Neural progenitor cell (in vitro differentiated cells): ENCODE results near the gene PAM.

Experiments used
- CTCF ChIP-seq: fragments of 200-600 bp; sonication (generic); IDR thresholded peaks from 2 replicates; pipeline ENCODE4 v1.5.1; 2017; ENCODE audit warnings: antibody characterized with exemption, mild to moderate bottlenecking
- EZH2 ChIP-seq: fragments of 200-600 bp; sonication (generic); IDR thresholded peaks from 2 replicates; pipeline ENCODE4 v1.6.1; 2017; ENCODE audit warnings: antibody characterized with exemption, mild to moderate bottlenecking, moderate library complexity
- EZH2phosphoT487 ChIP-seq: fragments of 200-600 bp; sonication (generic); IDR thresholded peaks from 2 replicates; pipeline ENCODE4 v1.6.1; 2017; ENCODE audit warnings: antibody characterized with exemption

- TF ChIP-seq CTCF (no peak), EZH2 (no peak), EZH2phosphoT487 (no peak)
Measured at GRCh38 chr5:102930244-102930643, 175.1 kb downstream of the PAM start.
